Endothelial cell of umbilical vein (primary cell): ENCODE measurements around the gene SNAPC2. TPM values are rescaled to one million over a fixed set of nuclear protein-coding genes. Genes with fewer than 3 reads are reported as not detected.

ENCODE experiments used
- BruUV-seq: library from RNA; stranded (reverse); fragments of 400-500 nt; replicated peaks from 2 replicates; lab custom pipeline; 2021; lab: Mats Ljungman, UMichigan
- CTCF ChIA-PET: fragments of 300-600, 350-600 bp; sonication (Branson Sonifier 250); formaldehyde crosslinking; loops from one replicate; lab custom pipeline; 2021; ENCODE audit warnings: antibody characterized with exemption, inconsistent platforms; lab: Charles Lee
- POLR2A ChIA-PET: fragments of 300-600, 350-600 bp; sonication (Branson Sonifier 250); formaldehyde crosslinking; loops from one replicate; lab custom pipeline; 2021; ENCODE audit warnings: antibody characterized with exemption, inconsistent platforms; lab: Charles Lee
- DNase-seq: peaks from one replicate; pipeline ENCODE4 v3.0.0-alpha.2; 2011; ENCODE audit warnings: low read depth, low spot score
- FAIRE-seq: peaks from 2 replicates; lab custom pipeline; 2011; peaks lifted over from hg19 to GRCh38; lab: Jason Lieb, UNC
- H2AFZ ChIP-seq: 2 replicates; pipeline ENCODE4 v1.6.0; 2012; ENCODE audit warnings: low read depth, low read length, control low read depth, inconsistent platforms
- H3K27ac ChIP-seq: 2 replicates; pipeline ENCODE4 v1.5.1; 2011; ENCODE audit warnings: low read depth, mild to moderate bottlenecking, control low read depth, low read length, moderate library complexity; ENCODE audit not compliant: insufficient read depth
- H3K27me3 ChIP-seq, 2 experiments: 2 replicates each; pipeline versions ENCODE4 v1.6.0 to v1.6.1; 2011; ENCODE audit warnings: low read length in 2 of 2, mixed read lengths in 1 of 2; ENCODE audit not compliant: control insufficient read depth in 2 of 2, insufficient read depth in 2 of 2
- H3K36me3 ChIP-seq, 2 experiments: 2 replicates in 1 of 2; 3 replicates in 1 of 2; pipeline ENCODE4 v1.5.1; 2011; ENCODE audit warnings: low read length in 2 of 2, mild to moderate bottlenecking in 1 of 2, moderate library complexity in 1 of 2; ENCODE audit not compliant: control insufficient read depth in 2 of 2, insufficient read depth in 2 of 2; ENCODE audit errors: extremely low read depth in 1 of 2
- H3K4me1 ChIP-seq: 3 replicates; pipeline ENCODE4 v1.5.1; 2011; ENCODE audit warnings: mild to moderate bottlenecking, low read length; ENCODE audit not compliant: control insufficient read depth, insufficient read depth; ENCODE audit errors: extremely low read depth
- H3K4me2 ChIP-seq: 2 replicates; pipeline ENCODE4 v1.6.1; 2011; ENCODE audit warnings: low read length, control low read depth, mixed read lengths; ENCODE audit not compliant: insufficient read depth
- H3K4me3 ChIP-seq, 3 experiments: fragments of 200-600 bp in 1 of 3; sonication (generic), shearing (Covaris generic) in 1 of 3; replicated peaks in 1 of 3; 2 replicates each; pipeline ENCODE4 v1.5.1; 2011 to 2016; ENCODE audit warnings: control low read depth in 3 of 3, low read length in 3 of 3, mild to moderate bottlenecking in 2 of 3, inconsistent platforms in 1 of 3, low read depth in 1 of 3, moderate library complexity in 1 of 3; ENCODE audit not compliant: insufficient read depth in 1 of 3
- H3K79me2 ChIP-seq: 2 replicates; pipeline ENCODE4 v1.6.0; 2012; ENCODE audit warnings: low read length, inconsistent platforms; ENCODE audit not compliant: control insufficient read depth, insufficient read depth
- H3K9ac ChIP-seq: replicated peaks from 2 replicates; pipeline ENCODE3; 2011; ENCODE audit warnings: low read length, control low read depth; ENCODE audit not compliant: insufficient read depth; ENCODE audit errors: extremely low read depth
- H3K9me1 ChIP-seq: replicated peaks from 3 replicates; pipeline ENCODE4 v1.6.0; 2011; ENCODE audit warnings: mild to moderate bottlenecking, low read length; ENCODE audit not compliant: control insufficient read depth, insufficient read depth; ENCODE audit errors: extremely low read depth
- H3K9me3 ChIP-seq: replicated peaks from 2 replicates; pipeline ENCODE4 v1.5.1; 2012; ENCODE audit warnings: low read length, inconsistent platforms; ENCODE audit not compliant: control insufficient read depth, insufficient read depth
- H4K20me1 ChIP-seq: replicated peaks from 2 replicates; pipeline ENCODE3; 2011; ENCODE audit warnings: mild to moderate bottlenecking, low read length; ENCODE audit not compliant: control insufficient read depth, insufficient read depth; ENCODE audit errors: extremely low read depth
- CTCF ChIP-seq, 2 donors: IDR thresholded peaks; 1 replicate in 1 of 2; 2 replicates in 1 of 2; pipeline ENCODE4 v1.5.1; 2011; ENCODE audit warnings: low read length in 2 of 2, mild to moderate bottlenecking in 2 of 2, moderate library complexity in 2 of 2, control low read depth in 1 of 2, inconsistent platforms in 1 of 2, low read depth in 1 of 2; ENCODE audit not compliant: insufficient read depth in 1 of 2; ENCODE audit errors: extremely low read depth in 1 of 2
- EZH2 ChIP-seq: IDR thresholded peaks from 2 replicates; pipeline ENCODE4 v1.6.1; 2012; ENCODE audit warnings: borderline replicate concordance, low read depth, mild to moderate bottlenecking, moderate library complexity, low read length, inconsistent platforms; ENCODE audit not compliant: severe bottlenecking
- FOS ChIP-seq: IDR thresholded peaks from 2 replicates; pipeline ENCODE4 v1.6.1; 2011; ENCODE audit warnings: mild to moderate bottlenecking, low read length, moderate library complexity, borderline replicate concordance; ENCODE audit not compliant: insufficient read depth
- GATA2 ChIP-seq: IDR thresholded peaks from 2 replicates; pipeline ENCODE4 v1.7.0; 2011; ENCODE audit warnings: low read depth, mild to moderate bottlenecking, moderate library complexity, mixed read lengths, low read length; ENCODE audit not compliant: insufficient read length, insufficient read depth
- JUN ChIP-seq: IDR thresholded peaks from 2 replicates; pipeline ENCODE4 v1.6.1; 2011; ENCODE audit warnings: borderline replicate concordance, low read depth; ENCODE audit not compliant: insufficient read length, insufficient read depth
- MAX ChIP-seq: IDR thresholded peaks from 2 replicates; pipeline ENCODE4 v1.6.1; 2011; ENCODE audit not compliant: insufficient read depth, insufficient read length
- MYC ChIP-seq: IDR thresholded peaks from one replicate; pipeline ENCODE4 v1.6.1; 2011; ENCODE audit warnings: mild to moderate bottlenecking, low read depth, low read length
- POLR2A ChIP-seq: IDR thresholded peaks from 2 replicates; pipeline ENCODE4 v1.6.1; 2012; ENCODE audit warnings: low read depth, mild to moderate bottlenecking, control low read depth, low read length
- POLR2AphosphoS5 ChIP-seq: IDR thresholded peaks from 2 replicates; pipeline ENCODE4 v1.6.1; 2012; ENCODE audit warnings: low read depth, mild to moderate bottlenecking, control low read depth, low read length, moderate library complexity; ENCODE audit not compliant: insufficient read depth
- dilution Hi-C: fragments of 300-500 bp; cut with MboI; formaldehyde crosslinking; loops from one replicate; pipeline ENCODE4 v1.15.0; 2019; ENCODE audit warnings: low sequenced_read_pairs; ENCODE audit not compliant: extremely low pct_ligation_motif_present
- intact Hi-C: fragments of 100-400 bp; cut with micrococcal nuclease; formaldehyde crosslinking; loops from one replicate; pipeline ENCODE4 v1.10.0; 2022
- polyA plus RNA-seq, 4 experiments: library from polyadenylated mRNA; depleted of rRNA in 3 of 4; stranded (reverse) in 3 of 4; unstranded in 1 of 4; fragments of >200 nt; gene quantifications; 2 replicates each; pipeline versions ENCODE4 v1.2.1 to v1.2.3, GENCODE V29; 2011 to 2012; ENCODE audit warnings: missing spikeins in 1 of 4
- total RNA-seq: library from RNA; stranded (reverse); gene quantifications from 2 replicates; pipeline ENCODE4 v1.2.3, GENCODE V29; 2021

Gene SNAPC2
- total and polyA plus RNA-seq, 2 donors (not counting 3 experiments of a cell fraction or from before 2014, with no cell fraction given): 23.7 to 25.8 TPM

GRCh38 chr19:7915250-7916102 is 4.7 kb upstream of the SNAPC2 start:
- Histone ChIP-seq H3K36me3 (peaks cover 0 to 15% of the 10 kb centered on the region in 2 experiments), H3K79me2 (no peaks in the 10 kb centered on the region), H3K9me1 (no peaks in the 10 kb centered on the region), H3K9ac (no peak overlapping the region), H3K27ac (no peak overlapping the region), H3K4me2 (no peak overlapping the region), H3K9me3 (no peaks in the 10 kb centered on the region), H3K4me1 (peaks cover 11% of the 10 kb centered on the region), H3K4me3 (no peak overlapping the region), H4K20me1 (no peaks in the 10 kb centered on the region), H3K27me3 (peaks cover 18 to 31% of the 10 kb centered on the region in 2 experiments), H2AFZ (no peak overlapping the region)
- dilution Hi-C loops (no loop called here), intact Hi-C loops (no loop called here)
- DNase-seq (no peak), FAIRE-seq (no peak)
- TF ChIP-seq FOS (no peak), CTCF (IDR thresholded peaks at IDR 0.05; ENCODE audit: extremely low read depth in 1 of 2, insufficient read depth in 1 of 2, low read depth in 1 of 2, low read length in 2 of 2) (no peak), POLR2A (no peak), EZH2 (no peak), GATA2 (no peak), MAX (no peak), MYC (no peak), POLR2AphosphoS5 (no peak), JUN (no peak)
- POLR2A ChIA-PET: no interaction called here
- BruUV-seq: no TSS peak
- CTCF ChIA-PET: interaction anchor here (1.1 to 2.2 kb wide), 2 partner anchors 12 to 347 kb away, joined by 3 to 7 read pairs; partner anchors contain the start of gene MAP2K7
